ENCODE data around the gene TRIM54.

Gene TRIM54

DNA sequence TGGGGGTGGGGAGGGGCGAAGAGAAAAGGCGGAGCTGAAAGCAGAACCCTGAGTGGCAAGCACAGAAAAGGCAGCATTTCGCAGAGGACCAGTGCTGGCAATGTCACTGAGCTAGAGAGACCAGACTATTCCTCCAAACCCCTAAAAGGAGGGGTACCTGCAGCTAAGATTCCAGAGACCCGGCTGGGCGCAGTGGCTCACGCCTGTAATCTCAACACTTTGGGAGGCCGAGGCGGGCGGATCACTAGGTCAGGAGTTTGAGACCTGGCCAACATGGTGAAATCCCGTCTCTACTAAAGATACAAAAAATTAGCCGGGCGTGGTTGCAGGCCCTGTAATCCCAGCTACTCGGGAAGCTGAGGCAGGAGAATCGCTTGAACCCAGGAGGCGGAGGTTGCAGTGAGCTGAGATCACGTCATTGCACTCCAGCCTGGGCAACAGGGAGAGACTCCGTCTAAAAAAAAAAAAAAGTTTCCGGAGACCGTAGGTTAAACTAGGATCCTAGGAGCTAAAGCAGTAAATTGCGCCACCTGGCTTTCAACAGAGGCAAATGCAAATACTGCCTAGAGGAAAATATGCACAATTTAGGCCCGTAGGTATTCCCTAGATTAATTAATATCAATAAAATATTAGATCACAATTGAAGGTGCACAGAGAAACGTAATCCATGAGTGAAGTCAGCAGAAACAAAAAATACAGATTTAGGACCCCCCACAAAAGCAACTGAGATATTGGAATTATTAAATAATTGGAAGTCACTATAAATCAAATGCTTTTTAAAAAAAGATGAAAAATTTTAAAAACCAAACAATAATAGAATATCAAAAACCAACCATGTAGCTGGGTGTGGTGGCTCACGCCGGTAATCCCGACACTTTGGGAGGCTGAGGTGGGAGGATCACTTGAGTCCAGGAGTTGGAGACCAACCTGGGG lies 21.1 kb downstream of the TRIM54 start:
- DNase-seq (ENCODE audit: low spot score) = peak; percentile 72
- H3K27ac ChIP-seq = peak overlapping the region; percentile 31; the same call in 1 of the 2 replicates
- CTCF ChIA-PET = interaction anchor here (0.6 to 2.1 kb wide), 21 partner anchors 8 to 343 kb away, joined by 3 to 36 read pairs (median 4); partner anchors contain the start of genes EMILIN1 and SLC30A3
- TF ChIP-seq, protein P1, sequence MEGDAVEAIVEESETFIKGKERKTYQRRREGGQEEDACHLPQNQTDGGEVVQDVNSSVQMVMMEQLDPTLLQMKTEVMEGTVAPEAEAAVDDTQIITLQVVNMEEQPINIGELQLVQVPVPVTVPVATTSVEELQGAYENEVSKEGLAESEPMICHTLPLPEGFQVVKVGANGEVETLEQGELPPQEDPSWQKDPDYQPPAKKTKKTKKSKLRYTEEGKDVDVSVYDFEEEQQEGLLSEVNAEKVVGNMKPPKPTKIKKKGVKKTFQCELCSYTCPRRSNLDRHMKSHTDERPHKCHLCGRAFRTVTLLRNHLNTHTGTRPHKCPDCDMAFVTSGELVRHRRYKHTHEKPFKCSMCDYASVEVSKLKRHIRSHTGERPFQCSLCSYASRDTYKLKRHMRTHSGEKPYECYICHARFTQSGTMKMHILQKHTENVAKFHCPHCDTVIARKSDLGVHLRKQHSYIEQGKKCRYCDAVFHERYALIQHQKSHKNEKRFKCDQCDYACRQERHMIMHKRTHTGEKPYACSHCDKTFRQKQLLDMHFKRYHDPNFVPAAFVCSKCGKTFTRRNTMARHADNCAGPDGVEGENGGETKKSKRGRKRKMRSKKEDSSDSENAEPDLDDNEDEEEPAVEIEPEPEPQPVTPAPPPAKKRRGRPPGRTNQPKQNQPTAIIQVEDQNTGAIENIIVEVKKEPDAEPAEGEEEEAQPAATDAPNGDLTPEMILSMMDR (conservative IDR thresholded peaks at IDR 0.05; ENCODE audit: low read depth) = peak; percentile 89
- POLR2A ChIA-PET (ENCODE audit: low non-redundant PET) = no interaction called here

DNA sequence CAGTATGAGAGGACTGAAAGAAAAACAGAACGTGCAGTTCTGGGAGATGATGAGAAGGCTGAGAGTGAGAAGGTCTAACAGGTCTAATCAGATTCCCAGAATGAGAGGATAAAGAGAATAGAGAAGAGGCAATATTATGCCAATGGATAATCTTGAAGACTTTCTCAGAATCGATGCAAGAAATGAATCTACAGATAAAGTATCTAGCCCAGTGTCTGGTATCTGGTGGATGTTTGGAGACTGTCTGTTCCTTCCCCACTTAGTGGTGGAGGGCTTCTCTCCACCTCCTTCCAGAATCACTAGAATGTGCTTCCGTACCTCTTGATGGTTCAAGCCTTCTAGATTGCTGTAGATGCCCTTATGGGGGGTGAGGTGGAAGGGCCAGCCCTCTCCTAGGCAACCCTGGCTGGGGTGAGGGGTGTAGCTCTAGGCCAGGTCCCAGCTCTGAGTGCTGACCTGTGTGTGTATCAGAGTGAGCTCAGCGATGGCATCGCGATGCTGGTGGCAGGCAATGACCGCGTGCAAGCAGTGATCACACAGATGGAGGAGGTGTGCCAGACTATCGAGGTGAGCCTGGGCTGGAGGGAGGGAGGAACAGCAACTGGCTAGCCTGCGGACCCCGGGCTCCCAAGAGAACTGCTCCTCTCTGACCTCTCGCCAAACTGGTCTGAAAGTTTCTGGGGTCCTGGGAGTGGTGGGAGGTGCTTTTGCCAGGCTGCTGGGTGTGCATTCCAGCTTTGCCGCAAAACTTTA lies 22.4 kb downstream of the TRIM54 start:
- POLR2A ChIA-PET (ENCODE audit: low non-redundant PET) = no interaction called here
- DNase-seq (ENCODE audit: low spot score) = no peak
- TF ChIP-seq, protein P1 (conservative IDR thresholded peaks at IDR 0.05; ENCODE audit: low read depth) = no peak
- CTCF ChIA-PET = interaction anchor here (0.7 to 1.0 kb wide), 2 partner anchors 41 to 254 kb away, joined by 4 read pairs; no protein-coding TSS in a partner anchor
- H3K27ac ChIP-seq = no peak overlapping the region

DNA sequence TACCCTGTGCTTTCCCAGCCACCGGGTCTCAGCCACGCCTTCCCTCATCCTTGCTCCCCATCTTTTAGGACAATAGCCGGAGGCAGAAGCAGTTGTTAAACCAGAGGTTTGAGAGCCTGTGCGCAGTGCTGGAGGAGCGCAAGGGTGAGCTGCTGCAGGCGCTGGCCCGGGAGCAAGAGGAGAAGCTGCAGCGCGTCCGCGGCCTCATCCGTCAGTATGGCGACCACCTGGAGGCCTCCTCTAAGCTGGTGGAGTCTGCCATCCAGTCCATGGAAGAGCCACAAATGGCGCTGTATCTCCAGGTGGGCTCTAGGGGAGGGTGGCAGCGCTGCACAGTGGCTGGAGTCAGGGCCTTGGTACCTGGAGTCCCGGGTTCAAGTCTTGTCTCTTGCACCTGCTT lies 23.3 kb downstream of the TRIM54 start:
- CTCF ChIA-PET = interaction anchor here (1.0 kb wide), 1 partner anchor 42 kb away, joined by 4 read pairs; no protein-coding TSS in a partner anchor
- H3K27ac ChIP-seq = no peak overlapping the region
- POLR2A ChIA-PET (ENCODE audit: low non-redundant PET) = no interaction called here
- TF ChIP-seq, protein P1 (conservative IDR thresholded peaks at IDR 0.05; ENCODE audit: low read depth) = no peak
- DNase-seq (ENCODE audit: low spot score) = no peak

DNA sequence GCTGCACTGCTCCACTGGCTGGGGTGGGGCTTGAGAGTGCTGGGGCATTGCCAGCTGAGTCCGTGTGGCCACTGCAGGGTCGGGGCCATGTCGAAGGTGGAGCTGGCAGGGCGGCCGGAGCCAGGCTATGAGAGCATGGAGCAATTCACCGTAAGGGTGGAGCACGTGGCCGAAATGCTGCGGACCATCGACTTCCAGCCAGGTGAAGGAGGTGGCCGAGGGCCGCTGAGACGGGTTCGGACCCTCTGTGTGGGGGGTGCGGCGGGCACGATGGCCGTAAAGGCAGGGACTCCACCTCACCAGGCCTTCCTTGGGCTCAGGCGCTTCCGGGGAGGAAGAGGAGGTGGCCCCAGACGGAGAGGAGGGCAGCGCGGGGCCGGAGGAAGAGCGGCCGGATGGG lies 23.9 kb downstream of the TRIM54 start:
- CTCF ChIA-PET = interaction anchor here (0.5 kb wide), 2 partner anchors 76 to 173 kb away, joined by 3 read pairs; no protein-coding TSS in a partner anchor
- no peak overlapping the region for H3K27ac ChIP-seq
- TF ChIP-seq, protein P1 (conservative IDR thresholded peaks at IDR 0.05; ENCODE audit: low read depth) = no peak
- no peak for DNase-seq (ENCODE audit: low spot score)
- POLR2A ChIA-PET (ENCODE audit: low non-redundant PET) = no interaction called here

DNA sequence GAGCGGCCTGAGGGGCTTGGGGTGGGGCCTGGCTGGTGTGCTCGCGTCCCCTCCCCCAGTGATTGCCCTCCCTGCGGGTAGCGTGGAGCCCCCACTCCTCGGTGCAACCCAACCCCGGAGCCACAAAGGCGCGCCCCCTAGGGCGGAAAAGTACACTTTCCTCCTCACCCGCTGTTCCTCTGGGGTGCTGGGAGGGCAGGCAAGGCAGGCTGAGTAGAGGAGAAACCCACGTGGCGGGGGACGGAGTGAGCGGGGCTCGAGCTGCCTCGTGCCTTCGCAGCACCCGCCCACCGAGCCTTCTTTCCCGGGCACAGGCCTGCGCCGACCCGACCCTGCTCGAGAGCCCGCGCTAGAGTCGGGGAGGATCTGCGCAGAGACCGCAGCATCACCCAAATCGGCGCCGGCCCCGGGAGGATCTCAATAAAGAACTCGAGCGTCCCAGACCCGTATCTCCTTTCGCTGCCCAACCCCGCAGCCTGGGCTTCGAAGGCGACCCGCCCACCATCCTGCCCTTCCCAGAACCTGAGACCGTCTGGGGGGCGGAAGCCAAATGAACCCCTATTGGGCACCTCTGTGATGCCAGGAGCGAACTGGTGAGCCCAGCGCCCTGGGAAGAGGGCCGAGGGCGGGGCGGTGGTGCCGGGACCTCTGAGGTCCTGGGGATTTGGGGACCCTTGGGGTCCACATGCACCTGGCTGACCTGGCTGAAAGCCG lies 24.5 kb downstream of the TRIM54 start:
- CTCF ChIA-PET = interaction anchor here (0.5 kb wide), 2 partner anchors 76 to 174 kb away, joined by 3 read pairs; no protein-coding TSS in a partner anchor
- POLR2A ChIA-PET (ENCODE audit: low non-redundant PET) = no interaction called here
- TF ChIP-seq, protein P1 (conservative IDR thresholded peaks at IDR 0.05; ENCODE audit: low read depth) = no peak
- no peak for DNase-seq (ENCODE audit: low spot score)
- no peak overlapping the region for H3K27ac ChIP-seq

DNA sequence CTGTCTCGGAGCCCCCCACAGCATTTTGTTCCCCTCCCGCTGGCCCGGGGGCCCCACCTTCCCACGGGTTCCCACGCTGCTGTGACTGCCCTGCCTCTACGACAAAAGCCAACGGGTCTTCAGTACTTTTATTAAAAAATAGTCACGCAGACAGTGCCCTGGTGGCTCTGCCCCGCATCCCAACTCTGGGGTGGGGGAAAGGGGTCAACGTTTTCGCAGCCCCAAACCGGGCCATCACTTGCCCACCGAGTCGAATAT lies 25.0 kb downstream of the TRIM54 start:
- no peak for DNase-seq (ENCODE audit: low spot score)
- TF ChIP-seq, protein P1 (conservative IDR thresholded peaks at IDR 0.05; ENCODE audit: low read depth) = no peak
- no peak overlapping the region for H3K27ac ChIP-seq
- ChIA-PET POLR2A (ENCODE audit: low non-redundant PET) (no interaction called here), CTCF (no interaction called here)

Measured in RWPE1 (cell line).